Activated CD8-positive, alpha-beta memory T cell treated with anti-CD3 and anti-CD28 coated beads, Interleukin-2, amount 50 U/mL, for 24 hours (primary cell): ENCODE results near the gene SLC6A8.

Source experiments
- DNase-seq: peaks from one replicate; pipeline ENCODE4 v3.0.0-alpha.2; 2020; ENCODE audit errors: extremely low read depth

SLC6A8 gene

DNA sequence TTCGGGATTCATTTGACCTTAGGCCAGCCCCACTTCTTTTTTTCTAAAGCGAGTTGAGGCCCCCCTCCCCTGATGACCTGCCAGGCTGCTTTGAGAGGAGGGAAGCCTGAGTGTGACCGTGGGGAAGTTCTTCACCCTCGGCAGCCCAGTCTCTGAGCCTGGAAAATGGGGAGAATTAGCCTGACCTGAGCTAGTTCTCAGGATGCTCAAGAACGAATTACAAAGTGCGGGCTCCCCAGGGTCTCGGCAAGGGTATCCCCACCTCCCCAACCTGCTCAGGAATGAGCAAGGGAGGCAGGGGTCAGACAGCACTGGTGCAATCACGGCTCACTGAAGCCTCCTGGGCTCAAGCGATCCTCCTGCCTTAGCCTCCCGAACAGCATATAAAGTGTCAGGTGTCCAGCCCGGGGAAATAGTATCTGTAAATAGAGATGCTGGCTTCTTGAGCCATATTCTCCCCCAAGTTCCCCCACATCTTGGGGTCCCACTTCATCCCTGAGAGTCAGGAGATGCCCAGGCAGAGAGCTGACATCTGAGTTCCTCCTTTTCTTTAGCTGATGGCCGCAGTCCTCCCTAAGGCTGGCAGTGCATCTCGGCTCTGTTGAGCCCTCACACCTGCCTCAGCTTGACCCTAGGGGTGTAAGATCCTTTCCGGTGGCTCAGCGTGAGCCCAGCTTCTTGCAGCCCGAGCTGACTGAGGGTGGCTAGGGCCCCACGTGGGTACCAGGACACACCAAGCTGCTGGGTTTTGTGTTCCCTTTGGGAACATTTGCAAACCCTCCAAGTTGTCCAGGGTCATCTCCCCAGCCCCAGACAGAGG is 39.2 kb upstream of the SLC6A8 start:
- no peak for DNase-seq

DNA sequence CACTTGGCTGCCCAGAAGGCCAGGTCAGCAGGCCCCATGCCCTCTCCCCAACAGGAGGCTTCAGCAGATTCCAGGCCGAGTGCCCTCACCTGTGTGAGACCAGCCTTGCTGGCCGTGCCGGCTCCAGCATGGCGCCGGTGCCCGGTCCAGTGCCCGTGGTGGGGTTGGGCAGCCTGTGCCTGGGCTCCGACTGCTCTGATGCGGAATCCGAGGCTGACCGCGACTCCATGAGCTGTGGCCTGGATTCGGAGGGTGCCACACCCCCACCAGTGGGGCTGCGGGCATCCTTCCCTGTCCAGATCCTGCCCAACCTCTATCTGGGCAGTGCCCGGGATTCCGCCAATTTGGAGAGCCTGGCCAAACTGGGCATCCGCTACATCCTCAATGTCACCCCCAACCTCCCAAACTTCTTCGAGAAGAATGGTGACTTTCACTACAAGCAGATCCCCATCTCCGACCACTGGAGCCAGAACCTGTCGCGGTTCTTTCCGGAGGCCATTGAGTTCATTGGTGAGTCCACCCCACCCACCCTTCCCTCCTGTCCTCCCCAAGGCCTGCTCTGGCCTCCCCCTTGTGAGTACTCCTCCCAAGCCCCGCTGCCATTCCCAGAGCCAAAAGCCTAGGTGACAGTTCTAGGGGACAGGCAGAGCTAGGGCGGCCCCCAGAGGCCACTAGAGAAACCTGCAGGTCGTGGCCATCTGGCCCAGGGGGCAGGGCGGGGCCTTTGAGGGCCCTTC is 38.4 kb upstream of the SLC6A8 start:
- DNase-seq = no peak

DNA sequence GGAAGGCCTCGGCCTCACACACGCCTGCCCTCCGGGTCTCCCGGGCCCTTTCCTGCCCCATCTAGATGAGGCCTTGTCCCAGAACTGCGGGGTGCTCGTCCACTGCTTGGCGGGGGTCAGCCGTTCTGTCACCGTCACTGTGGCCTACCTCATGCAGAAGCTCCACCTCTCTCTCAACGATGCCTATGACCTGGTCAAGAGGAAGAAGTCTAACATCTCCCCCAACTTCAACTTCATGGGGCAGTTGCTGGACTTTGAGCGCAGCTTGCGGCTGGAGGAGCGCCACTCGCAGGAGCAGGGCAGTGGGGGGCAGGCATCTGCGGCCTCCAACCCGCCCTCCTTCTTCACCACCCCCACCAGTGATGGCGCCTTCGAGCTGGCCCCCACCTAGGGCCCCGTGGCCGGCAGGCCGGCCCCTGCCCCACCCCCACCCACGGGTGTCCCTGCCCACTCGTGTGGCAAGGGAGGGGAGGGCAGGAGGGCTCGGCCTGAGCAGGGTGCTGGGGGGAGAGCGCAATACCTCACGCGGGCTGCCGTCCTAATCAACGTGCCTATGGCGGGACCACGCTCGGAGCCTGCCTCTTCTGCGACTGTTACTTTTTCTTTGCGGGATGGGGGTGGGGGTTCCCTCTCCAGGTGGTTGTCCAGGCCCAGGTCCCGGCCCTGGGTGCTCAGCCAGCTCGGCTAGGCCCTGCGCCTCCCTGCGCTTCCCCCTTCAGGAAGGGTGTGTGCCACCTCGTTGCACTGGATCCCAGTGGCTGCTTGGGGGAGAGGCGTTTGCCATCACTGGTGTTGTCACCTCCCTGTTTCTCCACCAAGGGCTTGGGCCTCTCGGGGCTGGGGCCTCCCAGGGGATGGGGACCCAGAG is 37.6 kb upstream of the SLC6A8 start:
- no peak for DNase-seq

DNA sequence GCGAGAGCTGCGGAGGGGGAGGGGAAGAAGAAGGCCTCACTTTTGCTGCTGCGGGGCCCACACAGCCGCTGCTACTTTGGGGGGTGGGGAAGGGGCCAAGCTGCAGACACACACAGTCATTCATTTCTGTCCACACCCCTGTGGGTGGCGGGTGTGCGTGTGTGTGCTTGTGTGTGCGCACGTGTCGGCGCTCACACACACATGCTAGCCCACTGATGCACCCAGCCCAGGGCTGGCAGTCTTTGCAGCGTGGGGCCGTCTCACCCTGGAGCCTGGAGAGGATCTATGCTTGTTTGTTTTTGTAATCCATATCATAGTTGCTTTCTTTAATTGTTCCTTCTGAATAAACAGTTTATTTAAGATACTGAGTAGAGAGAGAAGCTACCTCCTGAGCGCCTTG is 36.8 kb upstream of the SLC6A8 start:
- no peak for DNase-seq

DNA sequence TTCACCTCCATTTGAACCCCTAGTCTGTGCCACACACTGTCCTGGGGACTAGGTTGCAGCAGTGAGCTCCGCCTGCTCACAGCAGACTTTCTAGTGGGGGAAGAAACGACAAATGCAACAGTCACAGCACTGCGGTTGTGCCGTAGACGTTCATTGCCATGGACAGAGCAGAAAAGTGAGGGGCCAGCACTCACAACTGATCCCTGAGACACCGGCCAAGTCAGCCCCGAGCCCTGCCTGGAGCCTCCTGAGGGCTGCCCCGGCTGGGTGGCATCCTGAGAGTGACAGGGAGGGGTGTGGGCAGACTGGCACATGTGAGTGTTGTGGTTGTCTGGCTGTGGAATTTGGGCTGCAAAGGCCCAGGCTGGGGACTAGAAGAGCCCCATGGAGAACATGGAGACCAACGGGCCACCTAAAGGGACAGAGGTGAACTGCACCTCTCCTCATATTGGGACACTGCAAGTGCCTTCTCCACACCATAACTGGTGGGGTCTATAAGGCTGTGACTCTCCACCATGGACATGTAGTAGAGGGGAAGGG is 36.1 kb upstream of the SLC6A8 start:
- DNase-seq = no peak

DNA sequence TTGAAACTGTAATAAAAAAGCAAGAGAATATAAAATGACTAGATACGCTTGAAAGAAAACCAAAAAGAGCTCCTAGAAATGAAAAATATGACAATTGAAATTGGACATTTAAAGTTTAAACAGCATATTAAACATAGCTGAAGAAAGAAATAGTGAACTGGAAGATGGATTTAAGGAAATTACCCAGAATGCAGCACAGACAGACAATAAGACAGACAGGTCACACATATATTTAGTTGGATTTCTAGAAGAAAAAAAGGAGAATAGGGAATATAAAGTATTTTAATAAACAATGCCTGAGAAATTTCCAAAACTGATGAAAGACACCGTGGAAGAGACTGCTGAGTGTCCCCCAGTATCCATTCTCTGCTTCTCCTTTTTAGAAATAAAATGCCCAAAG is 34.2 kb upstream of the SLC6A8 start:
- no peak for DNase-seq

DNA sequence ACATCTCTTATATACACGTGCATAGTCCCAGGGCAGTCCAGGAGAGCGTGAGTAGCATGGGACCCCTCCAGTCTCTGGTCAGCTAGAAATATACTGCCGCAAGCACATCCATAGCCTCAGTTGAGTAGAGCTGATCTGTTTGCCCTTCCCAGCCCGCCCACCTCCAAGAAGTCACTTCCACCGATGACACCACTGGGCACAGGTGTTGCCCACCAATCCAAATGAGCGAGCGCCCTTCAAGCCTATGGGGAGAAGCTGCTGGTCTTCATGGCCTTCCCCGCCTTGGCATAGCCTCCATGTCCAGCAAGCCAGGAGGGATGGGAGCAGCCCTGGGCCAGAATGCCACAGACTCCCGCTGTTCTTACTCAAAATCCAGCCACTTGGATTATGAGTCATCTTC is 30.6 kb upstream of the SLC6A8 start:
- no peak for DNase-seq

DNA sequence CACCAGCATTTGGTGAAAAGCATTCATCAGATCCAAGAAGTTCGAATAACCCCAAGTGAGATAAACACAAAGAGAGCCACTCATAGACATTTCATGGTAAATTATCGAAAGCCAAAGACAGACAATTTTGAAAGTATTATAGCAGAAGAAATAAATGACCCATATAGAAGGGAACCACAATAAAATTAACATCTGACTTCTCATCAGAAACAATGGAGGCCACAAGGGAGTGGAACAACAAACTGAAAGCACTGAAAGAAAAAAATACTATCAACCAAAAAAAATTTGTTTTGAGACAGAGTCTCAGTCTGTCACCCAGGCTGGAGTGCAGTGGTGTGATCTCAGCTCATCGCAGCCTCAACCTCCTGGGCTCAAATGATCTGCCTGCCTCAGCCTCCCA is 28.5 kb upstream of the SLC6A8 start:
- no peak for DNase-seq

DNA sequence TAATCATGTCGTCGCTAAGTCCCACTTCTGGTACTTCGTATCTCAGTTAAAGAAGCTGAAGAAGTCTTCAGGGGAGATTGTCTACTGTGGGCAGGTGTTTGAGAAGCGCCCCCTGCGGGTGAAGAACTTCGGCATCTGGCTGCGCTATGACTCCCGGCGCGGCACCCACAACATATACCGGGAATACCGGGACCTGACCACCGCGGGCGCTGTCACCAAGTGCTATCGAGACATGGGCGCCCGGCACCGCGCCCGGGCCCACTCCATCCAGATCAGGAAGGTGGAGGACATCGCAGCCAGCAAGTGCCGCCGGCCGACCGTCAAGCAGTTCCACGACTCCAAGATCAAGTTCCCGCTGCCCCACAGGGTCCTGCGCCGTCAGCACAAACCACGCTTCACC is 25.5 kb upstream of the SLC6A8 start:
- DNase-seq = peak; percentile 10

DNA sequence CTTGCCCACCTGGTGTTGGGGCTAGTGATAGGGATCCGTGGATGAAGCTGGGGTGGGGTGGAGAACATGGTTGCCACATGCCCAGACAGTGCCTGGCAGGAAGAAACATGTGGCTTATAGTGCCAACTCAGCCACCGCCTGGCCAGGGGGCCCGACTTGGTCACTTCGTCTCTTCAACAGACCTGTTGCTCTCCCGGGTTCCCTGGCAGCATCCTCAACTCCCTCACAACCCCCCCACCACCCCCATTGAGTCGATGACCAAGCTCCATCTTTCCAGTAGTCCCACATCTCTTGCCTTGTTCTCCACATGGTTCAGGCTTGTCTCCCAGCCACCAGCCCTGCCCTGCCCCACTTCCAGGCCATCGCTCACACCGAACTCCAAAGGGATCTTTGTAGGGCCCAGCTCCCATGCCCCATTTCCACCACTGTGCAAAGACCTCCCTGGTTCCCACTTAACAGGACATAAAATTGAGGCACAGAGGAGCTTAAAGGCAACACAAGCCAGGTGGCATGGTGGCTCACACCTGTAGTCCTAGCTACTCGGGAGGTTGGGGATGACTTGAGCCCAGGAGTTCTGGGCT is 21.9 kb upstream of the SLC6A8 start:
- no peak for DNase-seq

DNA sequence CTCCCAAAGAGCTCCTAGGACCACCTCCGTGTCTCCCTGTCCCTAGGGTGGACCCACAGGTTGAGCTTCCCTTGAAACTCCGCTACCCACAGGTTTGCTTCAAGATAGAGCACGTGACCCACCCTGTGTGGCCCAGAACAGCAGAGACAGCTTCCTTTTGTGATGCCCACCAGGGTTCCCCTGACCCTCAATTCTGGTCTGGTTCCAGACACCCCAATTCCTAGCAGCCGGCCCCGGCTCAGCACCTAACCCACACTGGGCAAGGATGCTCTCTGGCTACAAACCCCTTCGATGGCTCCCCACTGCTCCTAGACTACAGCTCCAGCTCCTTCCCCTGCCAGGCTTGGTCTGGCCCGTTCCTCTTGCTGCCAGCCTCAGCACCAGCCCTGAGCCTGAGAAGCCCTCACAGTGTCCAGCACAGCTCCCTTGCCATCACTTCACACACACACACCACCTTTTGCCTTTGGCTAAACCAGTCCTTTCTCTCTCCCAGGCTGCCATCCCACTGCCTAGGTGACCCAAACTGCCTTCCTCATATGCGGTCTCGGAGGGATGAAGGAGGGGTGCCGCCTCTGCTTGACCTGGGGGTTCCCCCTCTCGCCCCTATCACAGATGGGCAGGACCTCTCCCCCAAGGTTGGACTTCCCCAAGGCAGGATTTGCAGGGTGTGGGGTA is 20.3 kb upstream of the SLC6A8 start:
- no peak for DNase-seq

DNA sequence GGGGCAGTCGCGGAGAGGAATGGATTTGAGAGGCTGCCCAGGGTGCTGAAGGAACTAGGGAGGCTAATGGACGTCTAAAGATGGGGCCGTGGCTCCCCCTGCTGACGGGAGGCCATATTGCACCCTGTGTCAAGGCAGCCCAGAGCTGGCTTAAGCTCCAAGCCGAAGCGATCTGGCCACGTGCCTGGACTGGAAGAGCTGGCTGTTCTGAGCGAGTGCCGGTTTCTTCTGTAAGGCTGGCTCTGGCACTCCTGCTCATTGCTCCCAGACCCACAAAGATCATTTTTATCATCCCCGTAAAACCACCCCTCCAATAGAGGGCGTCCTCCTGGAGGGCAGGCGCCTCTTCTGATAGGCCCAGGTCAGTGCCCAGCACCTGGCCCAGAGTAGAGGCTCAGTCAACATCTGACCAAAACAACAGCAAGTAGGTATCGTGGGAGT is 19.8 kb upstream of the SLC6A8 start:
- DNase-seq = peak; percentile 51

DNA sequence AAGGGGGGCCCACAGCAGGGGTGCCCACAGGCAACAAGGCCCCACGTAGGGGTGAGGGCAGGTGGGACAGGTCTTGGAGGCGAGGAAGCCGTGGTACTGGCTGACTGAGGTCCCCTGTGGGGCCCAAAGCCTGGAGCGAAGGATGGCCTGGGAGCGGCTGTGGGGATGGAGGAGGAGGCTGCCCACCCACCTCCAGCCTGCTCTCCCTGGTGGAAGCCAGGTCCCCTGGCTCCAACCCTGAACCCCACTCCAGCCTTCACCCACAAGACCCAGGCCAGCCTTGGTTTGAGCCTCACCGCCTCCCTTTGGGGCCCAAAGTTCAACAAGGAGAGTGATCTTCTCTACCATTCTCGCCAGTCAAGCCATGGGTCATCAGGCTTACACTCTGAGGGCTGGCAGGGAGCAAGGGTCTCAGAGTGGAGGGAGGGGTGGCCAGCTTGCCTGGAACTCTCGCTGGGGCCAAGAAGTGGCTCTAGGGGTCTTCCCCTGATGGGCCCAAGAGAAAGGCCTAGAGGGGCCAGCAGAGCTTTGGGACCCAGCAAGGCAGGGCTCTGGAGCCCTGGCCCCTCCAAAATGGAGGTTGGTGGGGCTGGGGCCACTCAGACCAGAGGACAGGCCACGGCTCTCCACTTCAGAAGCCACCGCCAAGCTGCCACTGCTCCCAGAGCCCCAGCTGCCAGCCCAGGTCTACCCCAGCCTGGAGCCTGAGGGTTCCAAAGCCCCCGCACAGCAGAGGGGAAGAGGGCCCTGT is 19.1 kb upstream of the SLC6A8 start:
- DNase-seq = no peak

DNA sequence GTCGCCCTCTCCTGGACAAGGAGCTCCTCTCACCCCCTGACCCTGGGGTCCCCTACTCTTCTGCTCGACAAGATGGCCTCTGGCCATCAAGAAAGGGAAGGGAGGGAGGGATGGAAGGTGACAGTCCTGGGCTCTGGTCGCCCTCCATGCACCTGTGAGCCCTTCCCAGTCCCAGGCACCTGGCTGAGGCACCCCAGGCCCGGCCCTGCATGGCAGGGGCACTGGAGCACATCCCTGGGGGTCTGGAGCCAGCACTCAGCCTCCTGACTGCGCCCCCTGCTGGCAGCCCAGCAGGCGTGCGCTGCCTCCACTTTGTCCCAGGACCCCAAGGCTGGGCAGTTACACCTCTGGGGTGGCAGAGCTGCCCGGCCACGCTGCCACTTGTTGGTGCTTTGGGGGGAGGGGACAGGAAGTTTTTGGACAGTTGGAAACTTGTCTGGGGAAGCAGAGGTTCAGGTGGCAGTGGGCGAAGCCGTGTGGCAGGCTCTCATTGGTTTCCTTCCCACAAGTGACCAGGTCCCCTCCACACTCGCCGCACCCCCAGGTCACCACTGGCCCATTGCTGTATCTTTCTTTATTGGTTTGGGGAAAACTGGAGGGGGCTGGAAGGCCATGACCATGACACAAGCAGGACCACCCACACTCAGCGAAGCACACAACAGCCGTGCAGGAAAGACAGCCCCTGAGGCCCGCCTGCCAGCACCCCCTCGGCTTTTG is 18.4 kb upstream of the SLC6A8 start:
- DNase-seq = no peak

DNA sequence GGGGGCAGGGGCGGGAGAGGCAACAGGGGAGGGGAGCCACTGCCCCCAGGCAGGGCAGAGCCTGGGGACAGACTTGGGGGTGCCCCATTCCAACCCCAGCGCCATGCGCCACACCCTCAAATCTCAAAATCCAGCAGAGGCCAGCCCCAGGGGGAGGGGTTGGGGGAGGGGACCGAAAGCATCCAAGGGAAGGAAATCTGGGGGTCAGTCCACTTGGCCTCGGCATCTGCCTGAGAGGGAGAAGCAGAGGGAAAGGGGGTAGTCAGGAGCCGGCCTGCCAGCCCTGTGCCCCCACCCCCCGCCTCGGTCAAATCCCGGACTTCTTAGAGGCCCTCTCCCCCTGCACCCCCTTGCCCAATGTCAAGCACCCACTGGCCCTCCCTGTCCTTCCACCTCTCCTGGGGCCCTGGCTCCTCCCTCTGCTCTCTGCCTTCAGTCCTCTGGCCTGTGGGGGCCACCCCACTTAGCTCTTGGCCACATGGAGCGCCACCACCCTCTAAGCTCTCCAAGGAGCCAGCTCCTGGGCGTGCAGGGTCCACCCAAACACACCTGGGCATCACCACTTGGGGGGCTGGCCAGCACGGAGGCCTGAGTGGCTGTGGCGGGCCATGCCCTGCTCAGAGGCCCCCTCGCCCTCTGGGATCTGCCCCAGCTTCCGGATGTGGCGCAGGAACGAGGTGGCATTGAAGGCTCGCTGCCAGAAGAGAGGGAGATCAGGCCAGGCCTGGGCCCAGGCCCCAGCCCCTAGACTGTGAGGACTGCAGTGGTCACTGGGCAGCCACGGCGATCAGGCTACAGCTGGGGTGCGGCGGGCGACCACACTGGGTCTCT is 17.6 kb upstream of the SLC6A8 start:
- DNase-seq = no peak

DNA sequence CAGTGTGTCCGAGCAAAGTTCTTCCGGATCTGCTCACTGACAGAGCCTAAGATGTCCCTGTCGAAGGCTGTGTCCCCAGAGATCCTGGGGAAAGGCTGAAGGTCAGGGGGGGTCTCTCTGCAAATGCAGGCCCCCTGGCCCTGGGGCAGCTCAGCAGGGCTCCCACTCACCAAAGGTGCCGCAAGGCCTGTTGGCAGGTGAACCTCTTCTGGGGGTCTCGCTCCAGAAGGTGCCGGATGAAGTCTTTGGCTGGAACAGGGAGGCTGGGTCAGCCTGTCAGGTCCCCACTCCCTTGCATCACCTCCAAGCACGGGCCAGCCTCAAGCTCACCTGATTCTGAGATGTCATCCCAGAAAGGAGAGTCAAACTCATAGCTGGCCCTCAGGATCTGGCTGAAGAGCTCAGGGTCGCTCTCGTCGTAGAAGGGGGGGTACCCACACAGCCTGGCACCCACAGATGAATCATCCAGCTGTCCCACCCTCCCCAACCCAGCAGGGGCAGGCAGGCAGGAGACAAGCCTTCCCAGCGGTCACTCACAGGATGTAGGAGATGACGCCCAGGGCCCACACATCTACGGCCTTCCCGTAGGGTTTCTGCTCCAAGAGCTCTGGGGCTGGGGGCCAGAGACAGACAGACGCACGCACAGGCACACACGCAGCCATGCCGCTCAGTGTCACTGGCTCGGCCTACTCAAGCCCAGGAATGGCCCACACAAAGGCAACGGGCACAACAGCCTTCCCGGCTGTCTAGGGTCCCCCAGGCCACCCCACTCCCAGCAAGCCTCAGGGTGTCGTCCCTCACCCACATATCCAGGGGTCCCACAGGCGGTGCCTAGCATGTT is 16.8 kb upstream of the SLC6A8 start:
- DNase-seq = no peak

DNA sequence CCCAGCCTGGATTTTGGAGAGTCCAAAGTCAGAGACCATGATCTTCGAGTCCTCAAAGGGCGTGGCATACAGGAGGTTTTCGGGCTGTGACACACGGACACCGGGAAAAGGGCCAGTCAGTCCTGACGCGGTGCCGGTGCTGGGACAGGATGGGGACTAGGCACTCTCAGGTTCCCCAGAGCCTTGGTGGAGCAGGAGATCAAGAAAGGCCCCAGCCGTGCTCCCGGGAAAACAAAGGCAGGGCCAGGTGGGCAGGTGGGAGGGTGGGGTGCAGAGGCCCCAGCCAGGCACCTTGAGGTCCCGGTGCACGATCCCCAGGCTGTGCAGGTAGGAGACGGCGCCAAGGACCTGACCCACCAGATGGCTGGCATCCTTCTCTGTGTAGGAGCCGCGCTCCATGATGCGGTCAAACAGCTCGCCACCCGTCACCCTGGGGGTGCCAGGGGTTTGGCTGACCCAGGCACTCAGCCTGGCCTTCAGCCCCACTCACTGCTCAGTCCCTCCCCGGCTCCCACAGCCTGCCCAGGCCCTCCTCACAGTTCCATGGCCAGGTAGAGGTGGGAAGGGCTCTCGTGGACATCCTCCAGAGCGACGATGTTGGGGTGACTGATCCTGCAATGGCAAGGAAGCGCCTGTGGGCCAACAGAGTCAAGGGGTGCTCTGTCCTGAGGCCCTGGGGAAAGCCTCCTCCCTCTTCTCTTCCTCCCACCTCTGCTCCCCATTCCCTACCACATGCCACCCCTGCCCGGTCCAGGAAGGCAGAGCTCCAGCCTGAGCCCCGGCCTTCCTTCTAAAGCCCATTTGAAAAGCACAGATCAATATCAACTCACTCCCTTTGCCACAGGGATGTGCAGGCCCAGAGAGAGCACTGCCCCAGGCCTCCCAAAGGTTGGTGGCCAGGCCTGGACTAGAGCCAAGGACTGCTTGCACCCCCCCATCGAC is 15.9 kb upstream of the SLC6A8 start:
- DNase-seq = no peak
